ENCODE results near the gene CLDN4.

- TF ChIP-seq CTCF (IDR thresholded peaks at IDR 0.05) (no peak), ZFX (IDR thresholded peaks at IDR 0.05; ENCODE audit: borderline replicate concordance) (no peak)
Observed at GRCh38 chr7:73817121-73817520, 13.7 kb upstream of the CLDN4 start.
